ENCODE measurements around the gene AGTR1.

Gene AGTR1

DNA sequence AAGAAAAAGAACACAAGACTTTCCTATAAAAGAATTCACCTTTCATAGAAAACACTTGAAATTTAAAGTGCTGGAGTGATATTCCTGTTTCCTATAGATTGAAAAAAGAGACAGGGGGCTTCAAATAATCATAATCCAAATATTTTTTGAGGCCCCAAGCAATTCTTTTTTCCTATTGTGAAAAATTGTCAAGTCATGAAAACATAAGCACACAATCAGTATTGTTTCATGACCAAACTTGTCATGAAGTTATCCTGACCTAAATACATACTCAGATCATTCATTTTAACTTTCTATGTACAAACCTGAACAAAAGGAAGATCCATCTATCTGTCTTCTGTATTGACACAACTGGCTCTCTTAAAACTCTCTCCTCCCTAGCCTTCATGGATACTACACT lies 57.9 kb downstream of the AGTR1 start:
- no peak for DNase-seq (ENCODE audit: extremely low read depth, low read depth)
- TF ChIP-seq CTCF (IDR thresholded peaks at IDR 0.05; ENCODE audit: low read depth, low read length, missing control alignments), result no peak
- no peak overlapping the region for H3K4me3 ChIP-seq (replicated peaks; ENCODE audit: low read depth, low read length)

DNA sequence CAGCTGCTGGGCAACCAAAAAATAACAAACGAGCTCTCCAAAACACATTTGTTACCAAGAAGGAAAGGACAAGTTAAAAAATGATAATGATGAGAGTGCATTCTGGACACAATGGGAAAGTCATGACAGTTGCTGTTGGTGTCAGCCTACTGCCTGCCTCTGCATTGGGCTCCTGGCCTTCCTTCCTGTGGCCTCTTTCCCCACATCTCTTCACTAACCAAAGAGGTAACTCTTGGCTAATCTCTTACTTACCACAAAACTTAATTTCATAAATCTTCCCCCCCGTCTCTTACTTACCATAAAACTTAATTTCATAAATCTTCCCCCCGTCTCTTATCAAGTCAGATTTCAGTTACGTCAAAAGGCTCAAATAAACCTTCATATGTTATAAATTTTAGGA lies 58.6 kb downstream of the AGTR1 start:
- no peak for TF ChIP-seq CTCF (IDR thresholded peaks at IDR 0.05; ENCODE audit: low read depth, low read length, missing control alignments)
- no peak for DNase-seq (ENCODE audit: extremely low read depth, low read depth)
- H3K4me3 ChIP-seq (replicated peaks; ENCODE audit: low read depth, low read length), result no peak overlapping the region

GRCh38 chr3:148757238-148758215 lies 59.8 kb downstream of the AGTR1 start:
- H3K4me3 ChIP-seq (replicated peaks; ENCODE audit: low read depth, low read length), result no peak overlapping the region
- no peak for TF ChIP-seq CTCF (IDR thresholded peaks at IDR 0.05; ENCODE audit: low read depth, low read length, missing control alignments)
- DNase-seq (ENCODE audit: extremely low read depth, low read depth), result peak; percentile 25

- no peak for TF ChIP-seq CTCF (IDR thresholded peaks at IDR 0.05; ENCODE audit: low read depth, low read length, missing control alignments)
- no peak overlapping the region for H3K4me3 ChIP-seq (replicated peaks; ENCODE audit: low read depth, low read length)
- DNase-seq (ENCODE audit: extremely low read depth, low read depth), result no peak
These were observed 60.7 kb downstream of the AGTR1 start for GRCh38 chr3:148758303-148758884.

DNA sequence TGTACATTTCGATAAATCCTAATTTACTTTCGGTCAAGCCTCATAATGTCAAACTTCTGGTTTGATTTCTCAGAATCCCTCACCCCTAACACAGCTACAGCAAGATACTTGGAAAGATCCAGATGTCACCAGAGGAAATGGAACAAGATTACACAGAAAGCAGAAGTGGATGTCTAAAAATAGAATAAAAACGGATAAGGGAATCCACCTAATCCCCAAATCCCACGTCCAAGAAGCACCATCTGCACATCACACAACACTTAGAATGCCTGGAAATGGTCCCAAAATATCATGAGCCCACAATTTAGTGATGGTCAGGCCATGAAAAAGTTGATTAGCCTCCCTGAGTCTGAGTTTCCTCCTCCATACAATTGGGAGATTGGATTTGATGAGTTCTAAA lies 61.7 kb downstream of the AGTR1 start:
- H3K4me3 ChIP-seq (replicated peaks; ENCODE audit: low read depth, low read length), result no peak overlapping the region
- no peak for TF ChIP-seq CTCF (IDR thresholded peaks at IDR 0.05; ENCODE audit: low read depth, low read length, missing control alignments)
- DNase-seq (ENCODE audit: extremely low read depth, low read depth), result no peak

GRCh38 chr3:148763156-148763680 lies 65.5 kb downstream of the AGTR1 start:
- H3K4me3 ChIP-seq (replicated peaks; ENCODE audit: low read depth, low read length), result no peak overlapping the region
- TF ChIP-seq CTCF (IDR thresholded peaks at IDR 0.05; ENCODE audit: low read depth, low read length, missing control alignments), result no peak
- DNase-seq (ENCODE audit: extremely low read depth, low read depth), result no peak
